HepG2 (cell line): ENCODE measurements around the gene HDGF. TPM values are rescaled to one million over a fixed set of nuclear protein-coding genes. Genes with fewer than 3 reads are reported as not detected.
A peak's percentile ranks its signal among the peaks of the same experiment; 100 is the strongest.

Experiments used
- ATAC-seq: fragments of 200-7000 bp; cut with Tn5 transposase; 3 replicates; pipeline ENCODE4 v1.9.1; 2020; ENCODE audit warnings: mild to moderate bottlenecking, moderate library complexity
- BruUV-seq: library from RNA; stranded (reverse); fragments of 400-500 nt; replicated peaks from 2 replicates; lab custom pipeline; 2021; lab: Mats Ljungman, UMichigan
- CTCF ChIA-PET: fragments of 300-600 bp; formaldehyde crosslinking; extraction: SDS; loops from one replicate; lab custom pipeline; 2021; ENCODE audit warnings: low total read pairs, inconsistent platforms, low intra/inter-chr PET ratio; lab: Yijun Ruan, JAX
- POLR2A ChIA-PET: fragments of 350-600 bp; sonication (Branson Sonifier 250); formaldehyde crosslinking; loops from one replicate; lab custom pipeline; 2020; ENCODE audit warnings: antibody characterized with exemption, inconsistent platforms; lab: Yijun Ruan, JAX
- DNase-seq: peaks from one replicate; pipeline ENCODE4 v3.0.0-alpha.2; 2015; ENCODE audit warnings: low spot score
- FAIRE-seq: peaks from 3 replicates; lab custom pipeline; 2011; peaks lifted over from hg19 to GRCh38; lab: Jason Lieb, UNC
- H2AFZ ChIP-seq: one replicate; pipeline ENCODE4 v1.6.1; 2011; ENCODE audit warnings: low read length, inconsistent platforms
- H3K27ac ChIP-seq: fragments of 300-600 bp; 3 replicates; pipeline ENCODE4 v1.8.0; 2011; ENCODE audit warnings: mixed run types, mild to moderate bottlenecking, mixed read lengths, low read length, inconsistent platforms; ENCODE audit not compliant: insufficient read depth; ENCODE audit errors: extremely low read length
- H3K27me3 ChIP-seq, 2 experiments: fragments of 200-600 bp in 1 of 2; 2 replicates in 1 of 2; 3 replicates in 1 of 2; pipeline versions ENCODE4 v1.6.0 to v1.8.0; 2011; ENCODE audit warnings: low read length in 2 of 2, mild to moderate bottlenecking in 2 of 2, moderate library complexity in 2 of 2, inconsistent platforms in 1 of 2; ENCODE audit not compliant: insufficient read depth in 2 of 2, control insufficient read depth in 1 of 2
- H3K36me3 ChIP-seq, 2 experiments: fragments of 200-600 bp in 1 of 2; replicated peaks in 1 of 2; 2 replicates in 1 of 2; 3 replicates in 1 of 2; pipeline versions ENCODE4 v1.5.1 to v1.8.0; 2011; ENCODE audit warnings: low read length in 2 of 2, inconsistent platforms in 1 of 2; ENCODE audit not compliant: insufficient read depth in 2 of 2, control insufficient read depth in 1 of 2
- H3K4me1 ChIP-seq: 2 replicates; pipeline ENCODE4 v1.5.1; 2012; ENCODE audit warnings: low read length, inconsistent platforms; ENCODE audit not compliant: insufficient read depth
- H3K4me2 ChIP-seq: 2 replicates; pipeline ENCODE4 v1.6.0; 2011; ENCODE audit warnings: low read depth, low read length, inconsistent platforms
- H3K4me3 ChIP-seq, 3 experiments: fragments of 200-600 bp in 1 of 3; sonication (generic), shearing (Covaris generic) in 1 of 3; replicated peaks in 1 of 3; 2 replicates each; pipeline ENCODE4 v1.5.1; 2011 to 2016; ENCODE audit warnings: low read length in 3 of 3, inconsistent platforms in 2 of 3, low read depth in 2 of 3, mild to moderate bottlenecking in 2 of 3, control low read depth in 1 of 3, mixed read lengths in 1 of 3; ENCODE audit not compliant: insufficient read depth in 1 of 3
- H3K79me2 ChIP-seq: one replicate; pipeline ENCODE4 v1.6.1; 2011; ENCODE audit warnings: low read length, inconsistent platforms; ENCODE audit not compliant: insufficient read depth
- H3K9ac ChIP-seq: 2 replicates; pipeline ENCODE4 v1.6.0; 2011; ENCODE audit warnings: mild to moderate bottlenecking, low read depth, low read length, inconsistent platforms; ENCODE audit not compliant: insufficient read depth
- H3K9me3 ChIP-seq: 2 replicates; pipeline ENCODE4 v1.5.1; 2012; ENCODE audit warnings: mild to moderate bottlenecking, low read length
- H4K20me1 ChIP-seq: 2 replicates; pipeline ENCODE4 v1.6.0; 2011; ENCODE audit warnings: inconsistent platforms, mild to moderate bottlenecking, low read length, moderate library complexity; ENCODE audit not compliant: insufficient read depth
- ARNT ChIP-seq: fragments of 450-650 bp; IDR thresholded peaks from 2 replicates; pipeline ENCODE4 v1.6.1; 2017
- ATF4 ChIP-seq, 2 experiments: fragments of 450-650 bp in 1 of 2; sonication (generic) in 1 of 2; formaldehyde crosslinking; IDR thresholded peaks; 2 replicates each; pipeline versions ENCODE4 v1.5.0 to v1.8.0; 2020 to 2022; ENCODE audit warnings: mild to moderate bottlenecking in 1 of 2, missing genetic modification reagents in 1 of 2
- DRAP1 ChIP-seq: IDR thresholded peaks from 2 replicates; pipeline ENCODE4 v1.6.1; 2016; ENCODE audit warnings: missing genetic modification reagents, missing compliant biosample characterization
- ESRRA ChIP-seq: sonication (generic); formaldehyde crosslinking; IDR thresholded peaks from 2 replicates; pipeline ENCODE4 v1.5.1; 2020; ENCODE audit warnings: mild to moderate bottlenecking, low read depth, missing genetic modification reagents
- HINFP ChIP-seq: sonication (generic); formaldehyde crosslinking; IDR thresholded peaks from 2 replicates; pipeline ENCODE4 v1.4.0; 2020; ENCODE audit warnings: low read depth, mild to moderate bottlenecking, missing genetic modification reagents
- NONO ChIP-seq, 2 experiments: fragments of 450-650 bp in 1 of 2; sonication (generic) in 1 of 2; formaldehyde crosslinking in 1 of 2; IDR thresholded peaks in 1 of 2; conservative IDR thresholded peaks in 1 of 2; 2 replicates each; pipeline versions ENCODE4 v1.6.1 to v1.8.0; 2017 to 2022; ENCODE audit warnings: mild to moderate bottlenecking in 1 of 2, missing genetic modification reagents in 1 of 2, moderate library complexity in 1 of 2
- NR2F1 ChIP-seq, 2 experiments: fragments of 450-650 bp in 1 of 2; formaldehyde crosslinking in 1 of 2; IDR thresholded peaks; 2 replicates each; pipeline versions ENCODE4 v1.5.0 to v1.6.1; 2016 to 2020; ENCODE audit warnings: mild to moderate bottlenecking in 1 of 2, missing compliant biosample characterization in 1 of 2, missing genetic modification reagents in 1 of 2, moderate library complexity in 1 of 2
- RNF219 ChIP-seq: sonication (generic); formaldehyde crosslinking; IDR thresholded peaks from 2 replicates; pipeline ENCODE4 v1.5.0; 2020; ENCODE audit warnings: mild to moderate bottlenecking, missing genetic modification reagents
- RXRB ChIP-seq: IDR thresholded peaks from 2 replicates; pipeline ENCODE4 v1.6.1; 2016; ENCODE audit warnings: borderline replicate concordance, missing genetic modification reagents, missing compliant biosample characterization
- SMAD3 ChIP-seq: sonication (generic); formaldehyde crosslinking; IDR thresholded peaks from 2 replicates; pipeline ENCODE4 v1.4.0; 2020; ENCODE audit warnings: missing genetic modification reagents
- TCF7L2 ChIP-seq: IDR thresholded peaks from 2 replicates; pipeline ENCODE4 v1.6.1; 2011; ENCODE audit warnings: mild to moderate bottlenecking, low read depth, low read length, moderate library complexity
- TEAD3 ChIP-seq: optimal IDR thresholded peaks from 2 replicates; pipeline ENCODE3; 2016; ENCODE audit warnings: borderline replicate concordance
- ZMYM4 ChIP-seq: sonication (generic); formaldehyde crosslinking; IDR thresholded peaks from 2 replicates; pipeline ENCODE4 v1.8.1; 2023; ENCODE audit warnings: mild to moderate bottlenecking, missing genetic modification reagents
- ZNF10 ChIP-seq: sonication (generic); formaldehyde crosslinking; IDR thresholded peaks from 2 replicates; pipeline ENCODE4 v1.4.0; 2020; ENCODE audit warnings: mild to moderate bottlenecking, low read depth, missing genetic modification reagents, borderline replicate concordance
- ZNF101 ChIP-seq: sonication (generic); formaldehyde crosslinking; IDR thresholded peaks from 2 replicates; pipeline ENCODE4 v1.4.0; 2020; ENCODE audit warnings: mild to moderate bottlenecking, low read depth, missing genetic modification reagents, borderline replicate concordance
- ZZZ3 ChIP-seq: sonication (generic); formaldehyde crosslinking; IDR thresholded peaks from 2 replicates; pipeline ENCODE4 v1.4.0; 2020; ENCODE audit warnings: missing genetic modification reagents, mild to moderate bottlenecking, borderline replicate concordance
- WGBS: methylation state at CpG from one replicate; pipeline ENCODE4 v1.1.6; 2017; ENCODE audit warnings: low lambda C conversion rate; 5-methylcytosine and 5-hydroxymethylcytosine counted together
- in situ Hi-C: cut with HindIII; loops from 2 replicates; pipeline ENCODE4 v1.10.0; 2017; ENCODE audit warnings: low pct_unique_long_range_greater_than_20kb; ENCODE audit not compliant: extremely low pct_ligation_motif_present
- intact Hi-C: fragments of 100-400 bp; cut with micrococcal nuclease; formaldehyde crosslinking; loops from one replicate; pipeline ENCODE4 v1.10.0; 2022; ENCODE audit not compliant: unreplicated experiment
- polyA plus RNA-seq, 8 experiments: library from polyadenylated mRNA; depleted of rRNA in 3 of 8; stranded (reverse) in 7 of 8; unstranded in 1 of 8; fragments of >200 nt; fragmentation: Illumina TruSeq in 4 of 8; extraction: Trizol in 4 of 8; gene quantifications; 2 replicates each; pipeline versions ENCODE4 v1.2.1 to v1.2.3, GENCODE V29; 2011 to 2016; ENCODE audit warnings: low read depth in 4 of 8, missing spikeins in 1 of 8, mixed read lengths in 1 of 8; ENCODE audit not compliant: insufficient read depth in 1 of 8
- total RNA-seq, 5 experiments: library from RNA; depleted of rRNA; stranded (reverse); fragments of >200 nt; fragmentation: Illumina TruSeq; extraction: Trizol; gene quantifications; 2 replicates each; pipeline ENCODE4 v1.2.3, GENCODE V29; 2016; ENCODE audit warnings: low read depth in 1 of 5

Gene HDGF
- total and polyA plus RNA-seq, 2 of the 13 experiments (the other 11 are each of a cell fraction or from before 2014, with no cell fraction given) = 156 to 196 TPM

- peaks cover 25% of the 10 kb centered on the region for H3K4me1 ChIP-seq
- WGBS = under 1% methylated on average over 21 of the region's 45 CpGs
- H3K9ac ChIP-seq = no peak overlapping the region; the same call in 1 of the 2 replicates
- peak; percentile 53 for ATAC-seq
- FAIRE-seq = no peak
- peak overlapping the region; percentile 91 for H3K4me2 ChIP-seq
- H3K36me3 ChIP-seq = no peaks in the 10 kb centered on the region
- intact Hi-C loops = loop anchor here (1.0 kb wide), 1 partner anchor 17 kb away; no protein-coding TSS in a partner anchor
- ChIA-PET CTCF (interaction anchor here (0.7 to 3.0 kb wide), 3 partner anchors 13 to 20 kb away, joined by 3 to 30 read pairs (median 6); no protein-coding TSS in a partner anchor), POLR2A (interaction anchor here (1.1 to 3.2 kb wide), 6 partner anchors 15 to 45 kb away, joined by 3 to 20 read pairs (median 4); partner anchors contain the start of genes ISG20L2 and METTL25B)
- peak; percentile 23 for DNase-seq
- H3K4me3 ChIP-seq = peak overlapping the region; percentile 41 to 66 (median 52)
- no peaks in the 10 kb centered on the region for H3K9me3 ChIP-seq
- in situ Hi-C loops = no loop called here
- H3K27ac ChIP-seq = no peak overlapping the region
- no peak overlapping the region for H2AFZ ChIP-seq
- no peaks in the 10 kb centered on the region for H3K79me2 ChIP-seq
- H4K20me1 ChIP-seq = no peaks in the 10 kb centered on the region
- H3K27me3 ChIP-seq = peaks cover 11 to 79% of the 10 kb centered on the region in 2 experiments
- BruUV-seq = no TSS peak
- TF ChIP-seq ESRRA (CRISPR knock-in tag) = no peak
- TF ChIP-seq HINFP (CRISPR knock-in tag) = no peak
- TF ChIP-seq NONO (IDR thresholded peaks at IDR 0.05) = no peak
- TF ChIP-seq NONO (CRISPR knock-in tag; conservative IDR thresholded peaks at IDR 0.05) = no peak
- no peak for TF ChIP-seq RXRB
- TF ChIP-seq TCF7L2 = no peak
- TF ChIP-seq NR2F1 (CRISPR knock-in tag; IDR thresholded peaks at IDR 0.05) = peak in 1 of 2 experiments; percentile 60; a peak in 2 of 4 replicates
- TF ChIP-seq ATF4 (CRISPR knock-in tag; IDR thresholded peaks at IDR 0.05) = no peak
- no peak for TF ChIP-seq ZZZ3
- no peak for TF ChIP-seq ZNF10
- TF ChIP-seq DRAP1 (CRISPR knock-in tag) = no peak
- no peak for TF ChIP-seq SMAD3 (CRISPR knock-in tag)
- no peak for TF ChIP-seq RNF219
- TF ChIP-seq ARNT = no peak
- TF ChIP-seq ZMYM4 (CRISPR knock-in tag) = no peak
- peak; percentile 6 for TF ChIP-seq TEAD3 (CRISPR knock-in tag)
- no peak for TF ChIP-seq ZNF101 (CRISPR knock-in tag)
Measured at GRCh38 chr1:156705918-156706656, 45.4 kb downstream of the HDGF start.
